C4-2B (cell line): ENCODE data around the gene PLXNA1.

Experiments used
- ZFX ChIP-seq: fragments of 450-650 bp; IDR thresholded peaks from 2 replicates; pipeline ENCODE4 v1.6.1; 2017
- TF ChIP-seq, protein P1 (sequence below): fragments of 450-650 bp; conservative IDR thresholded peaks from 2 replicates; pipeline ENCODE4 v1.5.1; 2017; ENCODE audit warnings: mild to moderate bottlenecking

GRCh38 chr3:127018306-127018828, 35.5 kb downstream of the PLXNA1 start:
- TF ChIP-seq, protein P1, sequence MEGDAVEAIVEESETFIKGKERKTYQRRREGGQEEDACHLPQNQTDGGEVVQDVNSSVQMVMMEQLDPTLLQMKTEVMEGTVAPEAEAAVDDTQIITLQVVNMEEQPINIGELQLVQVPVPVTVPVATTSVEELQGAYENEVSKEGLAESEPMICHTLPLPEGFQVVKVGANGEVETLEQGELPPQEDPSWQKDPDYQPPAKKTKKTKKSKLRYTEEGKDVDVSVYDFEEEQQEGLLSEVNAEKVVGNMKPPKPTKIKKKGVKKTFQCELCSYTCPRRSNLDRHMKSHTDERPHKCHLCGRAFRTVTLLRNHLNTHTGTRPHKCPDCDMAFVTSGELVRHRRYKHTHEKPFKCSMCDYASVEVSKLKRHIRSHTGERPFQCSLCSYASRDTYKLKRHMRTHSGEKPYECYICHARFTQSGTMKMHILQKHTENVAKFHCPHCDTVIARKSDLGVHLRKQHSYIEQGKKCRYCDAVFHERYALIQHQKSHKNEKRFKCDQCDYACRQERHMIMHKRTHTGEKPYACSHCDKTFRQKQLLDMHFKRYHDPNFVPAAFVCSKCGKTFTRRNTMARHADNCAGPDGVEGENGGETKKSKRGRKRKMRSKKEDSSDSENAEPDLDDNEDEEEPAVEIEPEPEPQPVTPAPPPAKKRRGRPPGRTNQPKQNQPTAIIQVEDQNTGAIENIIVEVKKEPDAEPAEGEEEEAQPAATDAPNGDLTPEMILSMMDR, result no peak
- 0 out of 2 replicates have a peak, but pooled peaks have one; percentile 4 for TF ChIP-seq ZFX
